GM21367 (cell line): ENCODE measurements around the gene KIAA1143.
A peak's percentile ranks its signal among the peaks of the same experiment; 100 is the strongest.

Experiments used
- ATAC-seq: cut with Tn5 transposase; IDR thresholded peaks from one replicate; pipeline ENCODE4 v1.9.1; 2021; ENCODE audit not compliant: unreplicated experiment

KIAA1143 gene

GRCh38 chr3:44761424-44762169 is at the start of gene KIAA1143, which contains the start of gene KIF15:
Gene KIAA1143, minus strand, starts transcription at chr3:44761619. Its CDS starts 17 bp downstream, at chr3:44761602.
Gene KIF15, plus strand, starts transcription at chr3:44761794. Its CDS starts 72 bp downstream, at chr3:44761866.
- ATAC-seq, result peak; percentile 84

- no peak for ATAC-seq
These were observed 44.5 kb upstream of the KIAA1143 start for GRCh38 chr3:44805960-44806359.

- no peak for ATAC-seq
These were observed 41.9 kb upstream of the KIAA1143 start for GRCh38 chr3:44803298-44803697.

- no peak for ATAC-seq
These were observed 40.6 kb upstream of the KIAA1143 start for GRCh38 chr3:44802011-44802410.

- ATAC-seq, result no peak
These were observed 33.8 kb upstream of the KIAA1143 start for GRCh38 chr3:44795197-44795596.

GRCh38 chr3:44782891-44783290 is 21.5 kb upstream of the KIAA1143 start:
- ATAC-seq, result no peak

- ATAC-seq, result no peak
These were observed 10.7 kb upstream of the KIAA1143 start for GRCh38 chr3:44772099-44772442.

- ATAC-seq, result no peak
These were observed 10.1 kb upstream of the KIAA1143 start for GRCh38 chr3:44771424-44772098.

GRCh38 chr3:44764248-44764647 is 2.8 kb upstream of the KIAA1143 start:
- ATAC-seq, result no peak

GRCh38 chr3:44762690-44763089 is 1.3 kb upstream of the KIAA1143 start:
- ATAC-seq, result no peak

GRCh38 chr3:44762170-44762677 is 805 bp upstream of the KIAA1143 start:
- ATAC-seq, result no peak

GRCh38 chr3:44761101-44761423 is 357 bp downstream of the KIAA1143 start:
- no peak for ATAC-seq

- ATAC-seq, result no peak
These were observed 26.7 kb downstream of the KIAA1143 start for GRCh38 chr3:44734646-44735168.

- peak; percentile 77 for ATAC-seq
These were observed 32.0 kb downstream of the KIAA1143 start, which contains the start of gene ZNF501 for GRCh38 chr3:44729384-44729910. Gene ZNF501, plus strand, starts transcription at chr3:44729635. Its CDS starts 4,787 bp downstream, at chr3:44734422.

- ATAC-seq, result no peak
These were observed 39.4 kb downstream of the KIAA1143 start for GRCh38 chr3:44722103-44722401.

GRCh38 chr3:44721231-44722102 is 40.0 kb downstream of the KIAA1143 start:
- no peak for ATAC-seq

- ATAC-seq, result no peak
These were observed 48.9 kb downstream of the KIAA1143 start, which contains the start of gene ZNF502 for GRCh38 chr3:44712455-44713075. Gene ZNF502, plus strand, starts transcription at chr3:44712660. Its CDS starts 7,602 bp downstream, at chr3:44720262.
